GM13977 (cell line): ENCODE measurements around the gene AMBP.

Experiments
- DNase-seq: peaks from one replicate; pipeline ENCODE4 v3.0.0; 2012; ENCODE audit warnings: low spot score
- in situ Hi-C: fragments of 300-500 bp; cut with MboI; formaldehyde crosslinking; loops from one replicate; pipeline ENCODE4 v1.12.0; 2022; ENCODE audit warnings: low sequenced_read_pairs, low pct_unique_long_range_greater_than_20kb, mixed read lengths, inconsistent platforms; ENCODE audit not compliant: unreplicated experiment
- TF ChIP-seq, protein P1 (sequence below): IDR thresholded peaks from 2 replicates; pipeline ENCODE4 v1.5.1; 2012; ENCODE audit warnings: mild to moderate bottlenecking, control low read depth; ENCODE audit not compliant: insufficient read depth; ENCODE audit errors: extremely low read depth, missing control alignments

AMBP gene

DNA sequence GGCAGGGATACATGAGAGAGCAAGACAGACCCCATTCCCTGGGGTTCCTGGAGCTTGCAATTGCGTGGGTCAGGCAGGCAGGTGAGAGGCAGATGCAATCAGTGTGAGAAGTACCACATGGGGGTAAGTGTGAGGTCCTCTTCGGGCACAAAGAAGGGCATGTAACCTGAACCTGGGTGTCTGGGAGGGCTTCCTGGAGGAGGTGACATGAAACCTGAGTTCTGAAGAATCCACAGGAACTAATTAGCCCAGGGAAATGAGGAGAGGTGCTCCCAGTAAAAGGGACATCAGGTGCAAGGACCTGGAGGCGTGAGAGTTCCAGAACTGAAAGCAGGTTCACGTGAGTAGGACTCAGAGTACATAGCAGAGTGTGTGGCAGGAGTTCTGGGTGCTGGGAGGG, 2.5 kb downstream of the AMBP start:
- in situ Hi-C loops, result no loop called here
- TF ChIP-seq, protein P1, sequence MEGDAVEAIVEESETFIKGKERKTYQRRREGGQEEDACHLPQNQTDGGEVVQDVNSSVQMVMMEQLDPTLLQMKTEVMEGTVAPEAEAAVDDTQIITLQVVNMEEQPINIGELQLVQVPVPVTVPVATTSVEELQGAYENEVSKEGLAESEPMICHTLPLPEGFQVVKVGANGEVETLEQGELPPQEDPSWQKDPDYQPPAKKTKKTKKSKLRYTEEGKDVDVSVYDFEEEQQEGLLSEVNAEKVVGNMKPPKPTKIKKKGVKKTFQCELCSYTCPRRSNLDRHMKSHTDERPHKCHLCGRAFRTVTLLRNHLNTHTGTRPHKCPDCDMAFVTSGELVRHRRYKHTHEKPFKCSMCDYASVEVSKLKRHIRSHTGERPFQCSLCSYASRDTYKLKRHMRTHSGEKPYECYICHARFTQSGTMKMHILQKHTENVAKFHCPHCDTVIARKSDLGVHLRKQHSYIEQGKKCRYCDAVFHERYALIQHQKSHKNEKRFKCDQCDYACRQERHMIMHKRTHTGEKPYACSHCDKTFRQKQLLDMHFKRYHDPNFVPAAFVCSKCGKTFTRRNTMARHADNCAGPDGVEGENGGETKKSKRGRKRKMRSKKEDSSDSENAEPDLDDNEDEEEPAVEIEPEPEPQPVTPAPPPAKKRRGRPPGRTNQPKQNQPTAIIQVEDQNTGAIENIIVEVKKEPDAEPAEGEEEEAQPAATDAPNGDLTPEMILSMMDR, result no peak
- no peak for DNase-seq

DNA sequence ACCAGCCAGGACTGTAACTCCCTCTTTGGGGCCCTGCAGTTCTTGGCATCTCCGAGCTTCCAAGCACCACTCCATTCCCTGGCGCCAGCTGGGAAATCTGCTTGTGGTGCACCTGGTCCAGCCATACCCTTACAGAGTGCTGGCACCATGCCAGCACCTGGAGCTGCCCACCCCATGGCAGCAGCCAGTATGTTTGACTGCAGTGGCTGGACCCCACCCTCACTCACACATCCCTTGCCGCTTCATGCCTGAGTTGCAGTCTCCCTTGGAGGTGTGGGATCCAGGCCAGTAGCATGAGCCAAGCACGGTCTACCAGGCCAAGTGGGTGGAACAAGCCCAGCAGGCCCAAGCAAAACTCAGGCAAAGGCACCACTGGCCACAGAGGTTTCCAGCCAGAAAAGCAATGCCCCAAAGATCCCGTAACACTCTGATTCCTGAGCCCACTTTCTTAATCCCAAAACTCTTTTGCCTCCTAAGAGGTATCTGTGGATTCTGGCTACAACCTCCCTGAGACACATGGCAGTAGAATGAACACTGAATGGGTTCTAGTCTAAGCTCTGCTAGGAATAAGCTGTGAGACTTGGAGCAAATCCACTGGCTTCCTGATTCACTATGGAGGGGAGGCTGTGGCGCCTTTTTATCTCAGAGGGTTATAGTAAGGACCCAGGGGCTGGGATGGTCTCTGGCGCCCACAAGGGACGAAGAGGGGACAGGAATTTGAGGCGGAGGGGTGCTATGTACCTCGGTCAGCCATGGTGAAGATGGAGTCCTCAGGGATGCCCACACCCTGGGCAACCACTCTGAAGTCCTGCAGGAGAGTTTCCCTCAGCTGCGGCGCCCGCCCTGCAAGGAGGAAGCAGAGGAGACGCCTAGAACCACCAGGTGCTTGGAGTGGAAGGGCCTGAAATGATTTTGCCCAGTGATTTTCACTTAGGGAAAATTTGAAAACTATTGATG, 5.6 kb downstream of the AMBP start:
- no peak for DNase-seq
- TF ChIP-seq, protein P1, result no peak
- in situ Hi-C loops, result no loop called here

DNA sequence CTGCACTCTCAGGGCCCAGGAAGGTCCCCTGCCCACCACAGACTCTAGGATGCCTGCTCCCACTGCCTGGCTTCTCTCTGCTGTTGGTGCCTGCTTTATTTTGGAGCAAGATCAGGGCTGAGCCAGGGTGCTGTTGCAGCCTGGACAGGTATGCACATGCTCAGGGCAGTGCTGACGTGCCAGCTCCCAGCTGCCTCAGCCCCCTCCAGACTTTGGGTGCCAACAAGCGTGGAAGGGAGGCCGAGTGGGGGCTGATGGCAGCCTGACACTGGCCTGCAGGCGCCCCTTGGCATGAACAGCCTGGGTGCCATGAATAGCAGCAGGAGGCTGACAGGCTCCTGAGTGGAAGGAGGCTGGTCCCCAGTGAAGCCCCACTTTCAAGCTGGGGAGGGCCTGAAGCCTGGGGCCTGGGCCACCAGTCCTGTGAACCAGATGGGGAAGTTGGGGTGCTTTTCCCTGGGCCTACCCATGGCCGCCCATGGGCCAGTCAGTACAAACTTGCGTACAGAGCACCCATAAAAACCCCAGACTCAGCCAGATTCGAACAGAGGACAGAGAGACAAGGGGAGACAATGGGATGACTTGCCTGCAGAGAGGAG, 6.8 kb downstream of the AMBP start:
- in situ Hi-C loops, result no loop called here
- TF ChIP-seq, protein P1, result no peak
- DNase-seq, result no peak

DNA sequence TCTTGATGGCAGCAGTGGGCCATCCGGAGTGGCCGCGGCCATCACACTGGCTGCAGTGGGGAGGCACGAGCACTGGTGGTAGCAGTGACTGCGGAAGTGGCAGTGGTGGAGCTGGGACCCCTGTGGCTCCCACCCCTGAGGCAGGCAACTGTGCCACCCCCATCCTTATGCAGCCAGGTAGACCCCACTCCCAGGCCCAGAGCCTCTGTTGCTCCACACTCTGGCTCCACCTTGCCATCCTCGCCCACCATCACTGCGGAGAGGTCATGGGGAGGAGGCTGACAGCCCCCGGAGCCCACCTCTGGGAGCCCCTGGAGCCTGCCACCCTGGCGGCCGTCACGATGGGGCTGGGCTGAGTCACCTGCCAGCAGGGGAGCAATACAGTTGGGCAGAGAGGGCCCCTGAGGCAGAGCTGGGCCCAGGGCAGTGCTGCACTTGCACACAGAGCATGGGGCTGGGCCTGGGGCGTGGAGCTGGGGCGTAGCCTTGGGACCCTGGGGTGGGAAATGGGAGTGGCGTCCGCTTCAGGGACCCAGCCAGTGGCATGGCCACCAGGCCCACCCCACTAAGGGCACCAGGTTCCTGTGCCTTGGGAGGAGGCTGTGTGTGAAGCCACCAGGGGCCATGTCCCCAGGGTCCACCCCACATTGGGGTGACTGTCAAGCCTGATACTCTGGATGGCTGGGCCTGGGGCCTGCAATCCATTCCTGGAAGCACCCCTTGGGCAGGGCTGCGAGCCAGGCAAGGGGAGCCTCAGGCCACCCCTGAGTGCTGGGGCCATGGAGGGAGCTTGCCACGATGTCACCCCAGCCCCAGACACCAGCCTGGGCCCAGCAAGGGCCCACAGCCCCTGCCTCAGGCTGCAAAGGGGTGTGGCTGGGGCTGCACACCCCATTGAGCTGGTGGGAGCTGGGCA, 7.7 kb downstream of the AMBP start:
- in situ Hi-C loops, result no loop called here
- TF ChIP-seq, protein P1, result no peak
- no peak for DNase-seq

DNA sequence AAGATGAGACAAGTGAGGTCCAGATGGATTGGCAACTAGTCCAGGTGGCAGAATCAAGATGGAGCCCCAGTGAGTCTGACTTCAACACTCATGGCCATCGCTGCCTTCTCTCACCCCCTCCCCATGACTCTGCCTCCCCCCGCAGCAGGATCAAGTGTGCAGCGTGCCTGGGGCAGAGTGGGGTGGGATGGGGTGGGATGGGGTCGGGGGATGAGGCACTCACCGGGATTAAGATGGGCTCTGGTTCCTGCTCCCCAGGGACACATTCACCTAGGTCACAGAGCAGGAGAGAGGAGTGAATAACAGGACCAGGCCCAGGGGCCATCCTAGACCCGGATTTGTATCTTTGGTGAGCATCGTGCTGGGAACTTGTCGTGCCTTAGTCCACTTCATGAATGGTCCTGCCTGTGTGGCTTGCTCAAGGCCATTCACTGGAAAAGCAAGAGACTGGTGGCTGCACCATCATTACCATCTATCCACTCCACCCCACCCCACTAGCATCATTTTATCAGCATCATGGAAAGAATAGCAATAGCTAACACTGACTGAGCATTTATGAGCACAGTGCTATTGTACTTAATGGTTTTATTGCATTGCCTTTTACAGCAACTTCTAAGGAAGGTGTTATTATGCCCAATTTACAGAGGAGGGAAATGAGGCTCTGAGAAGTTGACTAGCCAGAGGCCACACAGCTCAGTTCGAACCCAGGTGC, 8.5 kb downstream of the AMBP start:
- in situ Hi-C loops, result no loop called here
- TF ChIP-seq, protein P1, result no peak
- DNase-seq, result no peak

DNA sequence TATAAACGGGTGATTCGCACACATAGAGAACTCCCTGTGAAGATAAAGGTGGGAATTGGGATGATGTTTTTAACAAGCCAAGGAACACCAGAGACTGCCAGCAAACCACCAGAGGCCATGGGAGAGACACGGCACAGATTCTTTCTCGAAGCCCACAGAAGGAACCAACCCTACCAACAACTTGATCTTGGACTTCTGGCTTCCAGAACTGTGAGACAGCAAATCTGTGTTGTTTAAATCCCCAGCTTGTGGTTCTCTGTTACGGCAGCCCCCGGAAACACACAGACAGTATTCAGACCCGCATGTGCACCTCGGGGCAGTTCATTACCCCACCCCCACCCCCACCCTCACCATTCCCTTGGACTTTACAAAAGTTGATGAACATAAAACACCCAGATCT, 12.8 kb downstream of the AMBP start:
- in situ Hi-C loops, result no loop called here
- no peak for DNase-seq
- TF ChIP-seq, protein P1, result no peak
